ENCODE data around the gene SLX9.

The SLX9 gene

DNA sequence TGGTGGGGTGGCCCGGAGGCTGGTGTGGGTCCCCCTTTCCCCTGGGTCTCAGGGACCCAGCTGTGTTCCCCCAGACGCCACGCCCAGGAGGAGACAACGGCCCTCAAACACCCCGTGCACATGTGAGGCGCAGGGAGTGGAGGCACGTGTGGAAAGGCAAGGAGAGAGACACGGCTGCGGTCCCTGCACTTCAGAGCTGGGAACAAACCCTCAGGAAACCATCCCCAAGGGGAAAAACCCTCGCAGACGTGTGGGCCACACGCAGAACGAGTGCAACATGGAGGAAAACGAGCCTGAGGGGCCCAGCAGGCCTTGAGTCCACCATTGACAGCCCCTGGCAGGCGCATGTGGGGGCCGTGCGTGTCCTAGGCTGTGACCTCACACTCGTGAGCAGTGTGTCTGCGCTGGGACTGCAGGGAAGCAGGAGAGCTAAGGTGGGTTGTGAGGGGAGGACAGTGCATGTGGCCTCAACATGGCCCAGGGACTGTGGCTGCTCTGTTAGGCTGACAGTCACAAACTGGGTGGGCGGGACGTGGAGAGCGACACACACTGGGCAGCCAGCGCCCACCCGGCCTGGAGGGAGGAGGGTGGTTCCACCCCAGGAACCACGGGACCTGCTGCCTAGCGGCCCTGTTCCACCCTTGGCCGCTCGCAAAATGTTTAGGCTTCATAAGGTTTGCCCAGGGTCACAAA, 39.1 kb upstream of the SLX9 start:
- no peak overlapping the region for H3K4me3 ChIP-seq
- no peak overlapping the region for H3K9ac ChIP-seq (ENCODE audit: insufficient read length)
- TF ChIP-seq EZH2 (IDR thresholded peaks at IDR 0.05) = no peak
- TF ChIP-seq POLR2AphosphoS5 (IDR thresholded peaks at IDR 0.05; ENCODE audit: borderline replicate concordance, low read depth, low read length) = no peak
- TF ChIP-seq FOXP2 (optimal IDR thresholded peaks at IDR 0.05; ENCODE audit: control extremely low read depth, extremely low read length, insufficient read depth) = no peak
- H3K9me3 ChIP-seq (ENCODE audit: low read depth, low read length) = no peaks in the 10 kb centered on the region
- H3K27ac ChIP-seq = no peak overlapping the region
- H3K36me3 ChIP-seq (ENCODE audit: insufficient read depth, low read length) = no peaks in the 10 kb centered on the region
- no peak for DNase-seq (ENCODE audit: low read depth, low spot score)

- no peak for DNase-seq (ENCODE audit: low read depth, low spot score)
- Histone ChIP-seq H3K9me3 (ENCODE audit: low read depth, low read length) (no peaks in the 10 kb centered on the region), H3K4me3 (no peak overlapping the region), H3K27ac (no peak overlapping the region), H3K36me3 (ENCODE audit: insufficient read depth, low read length) (no peaks in the 10 kb centered on the region), H3K9ac (ENCODE audit: insufficient read length) (no peak overlapping the region)
- no peak for TF ChIP-seq POLR2AphosphoS5 (IDR thresholded peaks at IDR 0.05; ENCODE audit: borderline replicate concordance, low read depth, low read length)
- no peak for TF ChIP-seq FOXP2 (optimal IDR thresholded peaks at IDR 0.05; ENCODE audit: control extremely low read depth, extremely low read length, insufficient read depth)
- TF ChIP-seq EZH2 (IDR thresholded peaks at IDR 0.05) = no peak
Measured at GRCh38 chr21:44901391-44902074, 38.3 kb upstream of the SLX9 start.

DNA sequence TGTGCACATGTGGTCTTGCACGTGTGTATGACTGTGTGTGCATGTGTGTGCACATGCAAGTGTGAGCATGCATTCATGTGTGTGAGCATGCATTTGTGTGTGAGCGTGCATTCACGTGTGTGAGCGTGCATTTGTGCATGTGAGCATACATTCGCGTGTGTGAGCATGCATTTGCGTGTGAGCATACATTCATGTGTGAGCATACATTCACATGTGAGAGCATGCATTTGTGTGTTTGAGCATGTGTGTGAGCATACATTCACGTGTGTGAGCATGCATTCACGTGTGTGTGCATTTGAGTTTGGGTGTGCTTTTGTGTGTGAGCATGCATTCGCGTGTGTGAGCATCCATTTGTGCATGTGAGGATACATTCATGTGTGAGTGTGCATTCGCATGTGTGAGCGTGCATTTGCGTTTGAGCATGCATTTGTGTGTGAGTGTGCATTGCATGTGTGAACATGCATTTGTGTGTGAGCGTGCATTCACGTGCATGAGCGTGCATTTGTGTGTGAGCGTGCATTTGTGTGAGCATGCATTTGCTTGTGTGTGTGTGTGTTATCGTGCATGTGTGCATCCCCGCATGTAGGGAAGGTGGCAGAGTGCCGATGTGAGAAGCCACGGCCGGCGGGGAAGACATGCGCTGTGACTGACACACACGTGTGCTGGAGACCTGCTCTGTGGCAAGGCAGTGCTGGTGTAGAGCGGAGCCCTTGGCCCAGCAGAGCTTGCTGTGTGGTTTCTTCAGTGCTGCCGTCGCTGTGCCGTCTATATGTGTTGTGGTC, 37.4 kb upstream of the SLX9 start:
- Histone ChIP-seq H3K27ac (no peak overlapping the region), H3K36me3 (ENCODE audit: insufficient read depth, low read length) (no peaks in the 10 kb centered on the region), H3K9ac (ENCODE audit: insufficient read length) (no peak overlapping the region), H3K9me3 (ENCODE audit: low read depth, low read length) (no peaks in the 10 kb centered on the region), H3K4me3 (no peak overlapping the region)
- no peak for TF ChIP-seq EZH2 (IDR thresholded peaks at IDR 0.05)
- TF ChIP-seq FOXP2 (optimal IDR thresholded peaks at IDR 0.05; ENCODE audit: control extremely low read depth, extremely low read length, insufficient read depth) = no peak
- no peak for TF ChIP-seq POLR2AphosphoS5 (IDR thresholded peaks at IDR 0.05; ENCODE audit: borderline replicate concordance, low read depth, low read length)
- DNase-seq (ENCODE audit: low read depth, low spot score) = no peak

GRCh38 chr21:44903050-44903685, 36.7 kb upstream of the SLX9 start:
- TF ChIP-seq POLR2AphosphoS5 (IDR thresholded peaks at IDR 0.05; ENCODE audit: borderline replicate concordance, low read depth, low read length) (no peak), EZH2 (IDR thresholded peaks at IDR 0.05) (no peak), FOXP2 (optimal IDR thresholded peaks at IDR 0.05; ENCODE audit: control extremely low read depth, extremely low read length, insufficient read depth) (no peak)
- DNase-seq (ENCODE audit: low read depth, low spot score) = no peak
- Histone ChIP-seq H3K9ac (ENCODE audit: insufficient read length) (no peak overlapping the region), H3K27ac (no peak overlapping the region), H3K4me3 (no peak overlapping the region), H3K9me3 (ENCODE audit: low read depth, low read length) (no peaks in the 10 kb centered on the region), H3K36me3 (ENCODE audit: insufficient read depth, low read length) (no peaks in the 10 kb centered on the region)

DNA sequence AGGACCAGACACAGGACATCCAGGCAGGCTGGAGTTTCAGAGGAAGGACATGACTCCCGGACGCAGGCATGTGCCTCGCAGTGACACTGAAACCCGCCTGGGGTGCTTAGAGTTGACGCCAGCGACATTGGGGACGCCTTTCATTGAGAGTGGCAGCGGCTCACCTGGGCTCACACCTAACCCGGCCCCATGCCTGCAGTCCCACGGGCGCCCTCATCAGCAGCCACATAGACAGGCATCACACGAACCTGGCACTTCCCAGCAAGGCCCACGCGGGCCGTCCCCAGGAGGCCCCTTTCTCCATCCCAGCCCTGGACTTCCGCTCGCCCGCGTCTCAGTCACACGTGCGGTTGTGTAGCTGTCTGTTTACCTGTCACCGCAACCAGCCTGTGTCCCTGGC, 36.1 kb upstream of the SLX9 start:
- Histone ChIP-seq H3K9me3 (ENCODE audit: low read depth, low read length) (no peaks in the 10 kb centered on the region), H3K4me3 (no peak overlapping the region), H3K36me3 (ENCODE audit: insufficient read depth, low read length) (no peaks in the 10 kb centered on the region), H3K9ac (ENCODE audit: insufficient read length) (no peak overlapping the region), H3K27ac (no peak overlapping the region)
- TF ChIP-seq EZH2 (IDR thresholded peaks at IDR 0.05) (no peak), FOXP2 (optimal IDR thresholded peaks at IDR 0.05; ENCODE audit: control extremely low read depth, extremely low read length, insufficient read depth) (no peak), POLR2AphosphoS5 (IDR thresholded peaks at IDR 0.05; ENCODE audit: borderline replicate concordance, low read depth, low read length) (no peak)
- DNase-seq (ENCODE audit: low read depth, low spot score) = no peak

DNA sequence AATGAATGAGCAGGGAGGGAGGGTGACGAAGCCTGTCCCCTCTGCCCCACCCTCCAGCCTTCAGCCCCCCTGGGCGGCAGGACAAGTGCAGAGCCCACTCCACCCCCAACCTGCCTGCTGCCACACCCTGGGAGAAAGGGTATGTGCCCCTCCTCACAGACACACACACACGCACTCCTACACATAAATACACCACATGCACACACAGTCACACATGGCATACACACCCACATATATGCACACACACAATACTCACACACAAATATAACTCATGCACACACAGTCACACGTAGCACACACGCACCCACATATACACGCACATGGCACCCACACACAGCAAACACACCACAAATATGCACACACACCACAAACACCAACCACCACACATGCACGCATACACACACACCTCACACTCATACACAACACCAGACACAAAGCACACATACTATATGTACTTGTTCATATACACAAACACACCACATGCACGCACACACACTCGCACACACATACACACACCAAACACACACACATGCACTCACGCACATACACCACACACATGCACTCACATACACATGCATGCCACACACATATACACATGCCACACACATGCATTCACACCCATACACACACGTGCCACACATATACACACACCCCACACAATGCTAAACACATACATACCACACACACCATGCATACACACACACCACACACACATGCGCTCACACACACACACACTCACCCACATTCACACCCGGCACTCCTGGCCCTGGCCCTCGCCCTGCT, 35.5 kb upstream of the SLX9 start:
- no peaks in the 10 kb centered on the region for H3K9me3 ChIP-seq (ENCODE audit: low read depth, low read length)
- no peak for DNase-seq (ENCODE audit: low read depth, low spot score)
- H3K36me3 ChIP-seq (ENCODE audit: insufficient read depth, low read length) = no peaks in the 10 kb centered on the region
- no peak overlapping the region for H3K4me3 ChIP-seq
- TF ChIP-seq EZH2 (IDR thresholded peaks at IDR 0.05) = no peak
- TF ChIP-seq FOXP2 (optimal IDR thresholded peaks at IDR 0.05; ENCODE audit: control extremely low read depth, extremely low read length, insufficient read depth) = no peak
- TF ChIP-seq POLR2AphosphoS5 (IDR thresholded peaks at IDR 0.05; ENCODE audit: borderline replicate concordance, low read depth, low read length) = no peak
- H3K9ac ChIP-seq (ENCODE audit: insufficient read length) = no peak overlapping the region
- no peak overlapping the region for H3K27ac ChIP-seq

DNA sequence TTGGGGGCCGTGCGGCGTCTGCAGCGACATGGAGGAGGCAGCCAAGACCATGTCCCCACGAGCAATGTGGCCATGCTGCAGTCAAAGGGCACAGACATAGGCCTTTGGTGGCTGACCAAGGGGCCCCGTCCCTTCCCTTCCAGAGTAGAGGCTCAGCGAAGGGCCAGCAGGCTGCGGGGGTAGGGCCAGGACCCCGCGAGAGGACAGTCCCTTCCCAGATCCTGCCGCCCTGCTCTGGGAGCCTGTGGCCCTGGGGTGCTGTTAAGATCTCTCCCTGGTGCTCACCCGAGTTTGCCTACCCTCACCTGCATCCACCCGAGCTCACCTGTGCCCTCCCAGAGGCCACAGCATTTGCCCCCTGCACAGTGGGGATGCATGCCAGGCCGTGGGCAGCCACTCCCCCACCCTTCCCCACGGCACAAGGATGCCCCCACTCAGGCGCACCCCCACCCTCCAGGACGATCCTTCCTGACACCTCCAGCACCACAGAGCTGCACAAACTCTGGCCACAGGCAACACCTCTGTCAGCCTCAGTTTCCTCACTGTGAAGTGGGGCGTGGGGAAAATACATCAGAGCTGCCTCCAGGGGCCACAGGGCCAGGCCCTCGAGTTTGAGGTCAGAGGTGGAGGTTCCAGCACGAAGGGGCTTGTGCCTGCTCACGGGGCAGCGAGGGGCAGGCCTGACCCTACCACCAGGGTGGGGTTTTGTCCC, 34.7 kb upstream of the SLX9 start:
- H3K4me3 ChIP-seq = no peak overlapping the region
- no peaks in the 10 kb centered on the region for H3K36me3 ChIP-seq (ENCODE audit: insufficient read depth, low read length)
- H3K27ac ChIP-seq = no peak overlapping the region
- no peak for DNase-seq (ENCODE audit: low read depth, low spot score)
- no peak for TF ChIP-seq POLR2AphosphoS5 (IDR thresholded peaks at IDR 0.05; ENCODE audit: borderline replicate concordance, low read depth, low read length)
- TF ChIP-seq EZH2 (IDR thresholded peaks at IDR 0.05) = no peak
- no peak for TF ChIP-seq FOXP2 (optimal IDR thresholded peaks at IDR 0.05; ENCODE audit: control extremely low read depth, extremely low read length, insufficient read depth)
- H3K9ac ChIP-seq (ENCODE audit: insufficient read length) = no peak overlapping the region
- H3K9me3 ChIP-seq (ENCODE audit: low read depth, low read length) = no peaks in the 10 kb centered on the region

Data from SK-N-MC (cell line).